ENCODE measurements around the gene AIG1. TPM values are rescaled to one million over a fixed set of nuclear protein-coding genes. Genes with fewer than 3 reads are reported as not detected.

AIG1 gene
- total and polyA plus RNA-seq, 2 of the 4 experiments (the other 2 are of a cell fraction): 21.3 to 27.1 TPM

GRCh38 chr6:143014764-143015163, 45.9 kb upstream of the AIG1 start:
- no peaks in the 10 kb centered on the region for H3K9me3 ChIP-seq (ENCODE audit: control insufficient read depth, insufficient read depth, low read length)
- H4K8ac ChIP-seq (ENCODE audit: low read depth in 2 of 2, low read length in 2 of 2): no peak overlapping the region
- H2BK120ac ChIP-seq (ENCODE audit: low read depth, low read length): no peak overlapping the region
- H2BK5ac ChIP-seq (ENCODE audit: low read depth, low read length, poor library complexity, severe bottlenecking): no peak overlapping the region
- no peak overlapping the region for H2AK5ac ChIP-seq (ENCODE audit: low read depth, low read length)
- no peak overlapping the region for H4K91ac ChIP-seq (ENCODE audit: insufficient read depth, low read depth, low read length)
- no peak overlapping the region for H3K9ac ChIP-seq (ENCODE audit: low read depth, low read length)
- no peaks in the 10 kb centered on the region for H4K20me1 ChIP-seq (ENCODE audit: insufficient read depth, low read length)
- H3K36me3 ChIP-seq (ENCODE audit: control insufficient read depth, insufficient read depth, low read length): no peaks in the 10 kb centered on the region
- in situ Hi-C loops (cut with MboI; ENCODE audit: low sequenced_read_pairs) (no loop called here), intact Hi-C loops (cut with micrococcal nuclease) (no loop called here), dilution Hi-C loops (cut with HindIII; ENCODE audit: low sequenced_read_pairs, unreplicated experiment) (no loop called here)
- ATAC-seq (ENCODE audit: low read depth) (peak; percentile 21; the same call in 1 of the 2 replicates), DNase-seq (peak; percentile 37)
- CTCF ChIA-PET: no interaction called here
- H3K79me1 ChIP-seq (ENCODE audit: low read depth in 1 of 2, low read length in 2 of 2): no peaks in the 10 kb centered on the region
- no peak overlapping the region for H3K56ac ChIP-seq (ENCODE audit: extremely low read depth, insufficient read depth, low read length)
- no peaks in the 10 kb centered on the region for H3K9me1 ChIP-seq (ENCODE audit: insufficient read depth, low read length)
- H3K4me2 ChIP-seq (ENCODE audit: low read depth, low read length): no peak overlapping the region
- no peak overlapping the region for H3K27ac ChIP-seq (ENCODE audit: insufficient read depth, low read length)
- no peak overlapping the region for H2AFZ ChIP-seq (replicated peaks; ENCODE audit: low read length, poor library complexity)
- no peak overlapping the region for H2BK15ac ChIP-seq (ENCODE audit: low read depth, low read length)
- WGBS, 2 experiments (ENCODE audit: extremely low coverage in 2 of 2, insufficient read length in 1 of 2): no CpG with 5 or more reads among the region's 2 CpGs
- no peak overlapping the region for H4K5ac ChIP-seq (ENCODE audit: low read depth, low read length)
- H3K4me3 ChIP-seq (ENCODE audit: insufficient read depth, low read depth, low read length): no peak overlapping the region
- no peak overlapping the region for H3K18ac ChIP-seq (ENCODE audit: low read depth, low read length)
- no peaks in the 10 kb centered on the region for H3K4me1 ChIP-seq (ENCODE audit: control insufficient read depth, insufficient read depth, low read length)
- no peak overlapping the region for H2AK9ac ChIP-seq (replicated peaks; ENCODE audit: low read depth, low read length, poor library complexity)
- H3K14ac ChIP-seq (replicated peaks; ENCODE audit: low read depth, low read length): no peak overlapping the region
- POLR2A ChIA-PET (ENCODE audit: unreplicated experiment): no interaction called here
- no peak overlapping the region for H3K23ac ChIP-seq (ENCODE audit: low read depth, low read length)
- no peak for TF ChIP-seq SMC3 (IDR thresholded peaks at IDR 0.05; ENCODE audit: low read depth, low read length)
- TF ChIP-seq FOS (IDR thresholded peaks at IDR 0.05; ENCODE audit: low read depth, low read length): no peak
- TF ChIP-seq RAD21 (IDR thresholded peaks at IDR 0.05; ENCODE audit: low read length): no peak
- TF ChIP-seq RFX5 (IDR thresholded peaks at IDR 0.05; ENCODE audit: low read depth, low read length): no peak
- TF ChIP-seq RCOR1 (IDR thresholded peaks at IDR 0.05; ENCODE audit: insufficient replicate concordance, low read length): no peak
- TF ChIP-seq CHD1 (IDR thresholded peaks at IDR 0.05; ENCODE audit: low read depth, low read length): no peak
- TF ChIP-seq MAZ (IDR thresholded peaks at IDR 0.05; ENCODE audit: borderline replicate concordance, low read depth, low read length): no peak
- TF ChIP-seq MAFK (IDR thresholded peaks at IDR 0.05; ENCODE audit: low read depth, low read length): no peak
- no peak for TF ChIP-seq ELK1 (IDR thresholded peaks at IDR 0.05; ENCODE audit: borderline replicate concordance, low read depth, low read length)
- no peak for TF ChIP-seq MXI1 (IDR thresholded peaks at IDR 0.05; ENCODE audit: borderline replicate concordance, low read depth, low read length)
- H2BK20ac ChIP-seq (ENCODE audit: low read depth, low read length): no peak overlapping the region
- BruUV-seq (replicated peaks): no TSS peak
- no peak overlapping the region for H3K4ac ChIP-seq (ENCODE audit: low read depth, low read length)
- no peaks in the 10 kb centered on the region; the same call in 1 of the 2 replicates for H3K27me3 ChIP-seq (ENCODE audit: control insufficient read depth, insufficient read depth, low read length)
